Skeletal muscle satellite cell (primary cell): Measurements from ENCODE around the gene FOXP2.

ENCODE experiments used
- H3K27me3 ChIP-seq: 2 replicates; pipeline ENCODE4 v1.7.0; 2013; ENCODE audit warnings: low read length; ENCODE audit not compliant: control insufficient read depth, insufficient read depth
- H3K36me3 ChIP-seq: 2 replicates; pipeline ENCODE4 v1.7.0; 2013; ENCODE audit warnings: mild to moderate bottlenecking, control low read depth, low read length; ENCODE audit not compliant: insufficient read depth
- H3K4me1 ChIP-seq: 2 replicates; pipeline ENCODE4 v1.7.0; 2013; ENCODE audit warnings: low read length; ENCODE audit not compliant: control insufficient read depth, insufficient read depth
- H3K4me2 ChIP-seq: 2 replicates; pipeline ENCODE4 v1.7.0; 2013; ENCODE audit warnings: mild to moderate bottlenecking, low read length
- H3K4me3 ChIP-seq: 2 replicates; pipeline ENCODE4 v1.7.0; 2013; ENCODE audit warnings: low read length
- H3K9ac ChIP-seq: 2 replicates; pipeline ENCODE4 v1.7.0; 2013; ENCODE audit warnings: mild to moderate bottlenecking, low read depth, low read length, moderate library complexity
- H3K9me3 ChIP-seq: replicated peaks from 2 replicates; pipeline ENCODE4 v1.7.0; 2013; ENCODE audit warnings: mild to moderate bottlenecking, control low read depth, low read length

The FOXP2 gene

GRCh38 chr7:114660126-114660486, 245.5 kb downstream of the FOXP2 start:
- Histone ChIP-seq H3K4me2 (no peak overlapping the region), H3K4me1 (no peaks in the 10 kb centered on the region), H3K27me3 (no peaks in the 10 kb centered on the region), H3K9me3 (no peaks in the 10 kb centered on the region), H3K4me3 (no peak overlapping the region), H3K36me3 (no peaks in the 10 kb centered on the region), H3K9ac (no peak overlapping the region)

- H3K4me3 ChIP-seq, result no peak overlapping the region
- H3K27me3 ChIP-seq, result no peaks in the 10 kb centered on the region
- no peaks in the 10 kb centered on the region for H3K4me1 ChIP-seq
- H3K4me2 ChIP-seq, result no peak overlapping the region
- no peak overlapping the region for H3K9ac ChIP-seq
- no peaks in the 10 kb centered on the region for H3K36me3 ChIP-seq
- no peaks in the 10 kb centered on the region for H3K9me3 ChIP-seq
Measured at GRCh38 chr7:114660753-114661152, 246.1 kb downstream of the FOXP2 start.

DNA sequence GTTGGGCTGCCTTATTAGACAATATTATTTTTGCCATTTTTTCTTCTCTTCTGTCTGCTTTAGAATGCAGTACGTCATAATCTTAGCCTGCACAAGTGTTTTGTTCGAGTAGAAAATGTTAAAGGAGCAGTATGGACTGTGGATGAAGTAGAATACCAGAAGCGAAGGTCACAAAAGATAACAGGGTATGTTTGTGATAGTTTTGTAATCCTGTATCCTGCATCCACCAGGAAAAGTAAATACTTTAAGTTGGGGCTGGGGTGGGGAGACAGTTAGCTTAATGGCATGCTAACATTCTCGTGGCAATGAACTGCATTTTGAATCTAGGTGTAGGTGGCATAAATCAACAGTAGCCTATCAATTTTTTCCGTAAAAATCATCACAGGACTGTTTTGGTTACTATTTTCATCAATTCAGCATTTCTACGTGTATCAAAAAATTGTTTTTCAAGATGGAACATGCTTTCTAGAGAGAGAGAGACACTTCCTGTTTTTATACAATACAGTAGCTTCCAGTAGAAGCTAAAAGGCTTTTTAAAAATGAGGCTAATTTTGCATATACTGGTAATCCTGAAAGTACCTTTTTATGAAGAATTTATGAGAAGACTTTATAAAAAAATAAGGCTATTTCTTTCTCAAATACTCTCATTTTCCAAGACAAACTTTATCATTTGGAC, 247.5 kb downstream of the FOXP2 start:
- H3K27me3 ChIP-seq, result no peaks in the 10 kb centered on the region
- H3K36me3 ChIP-seq, result no peaks in the 10 kb centered on the region
- H3K4me1 ChIP-seq, result no peaks in the 10 kb centered on the region
- H3K9ac ChIP-seq, result no peak overlapping the region
- no peak overlapping the region for H3K4me3 ChIP-seq
- H3K9me3 ChIP-seq, result no peaks in the 10 kb centered on the region
- H3K4me2 ChIP-seq, result no peak overlapping the region

- no peak overlapping the region for H3K4me2 ChIP-seq
- H3K9ac ChIP-seq, result no peak overlapping the region
- no peaks in the 10 kb centered on the region for H3K4me1 ChIP-seq
- H3K4me3 ChIP-seq, result no peak overlapping the region
- H3K36me3 ChIP-seq, result no peaks in the 10 kb centered on the region
- no peaks in the 10 kb centered on the region for H3K9me3 ChIP-seq
- no peaks in the 10 kb centered on the region for H3K27me3 ChIP-seq
Measured at GRCh38 chr7:114663502-114663901, 248.9 kb downstream of the FOXP2 start.

- Histone ChIP-seq H3K9ac (no peak overlapping the region), H3K36me3 (no peaks in the 10 kb centered on the region), H3K9me3 (no peaks in the 10 kb centered on the region), H3K4me1 (no peaks in the 10 kb centered on the region), H3K4me3 (no peak overlapping the region), H3K4me2 (no peak overlapping the region), H3K27me3 (no peaks in the 10 kb centered on the region)
Measured at GRCh38 chr7:114670676-114671075, 256.1 kb downstream of the FOXP2 start.

- H3K9ac ChIP-seq, result no peak overlapping the region
- H3K36me3 ChIP-seq, result no peaks in the 10 kb centered on the region
Measured at GRCh38 chr7:114671563-114672123, 257.0 kb downstream of the FOXP2 start.

GRCh38 chr7:114678116-114678515, 263.5 kb downstream of the FOXP2 start:
- H3K4me1 ChIP-seq, result no peaks in the 10 kb centered on the region
- H3K9me3 ChIP-seq, result no peaks in the 10 kb centered on the region
- H3K4me2 ChIP-seq, result no peak overlapping the region
- H3K9ac ChIP-seq, result no peak overlapping the region
- no peaks in the 10 kb centered on the region for H3K36me3 ChIP-seq
- H3K4me3 ChIP-seq, result no peak overlapping the region
- H3K27me3 ChIP-seq, result no peaks in the 10 kb centered on the region

More at GRCh38 chr7:114671563-114672123, 257.0 kb downstream of the FOXP2 start:
- Histone ChIP-seq H3K4me1 (no peaks in the 10 kb centered on the region), H3K9me3 (no peaks in the 10 kb centered on the region), H3K4me3 (no peak overlapping the region), H3K27me3 (no peaks in the 10 kb centered on the region), H3K4me2 (no peak overlapping the region)

GRCh38 chr7:114687238-114687637, 272.6 kb downstream of the FOXP2 start:
- Histone ChIP-seq H3K27me3 (no peaks in the 10 kb centered on the region), H3K36me3 (no peaks in the 10 kb centered on the region), H3K9me3 (no peaks in the 10 kb centered on the region), H3K9ac (no peak overlapping the region), H3K4me1 (no peaks in the 10 kb centered on the region), H3K4me2 (no peak overlapping the region), H3K4me3 (no peak overlapping the region)

DNA sequence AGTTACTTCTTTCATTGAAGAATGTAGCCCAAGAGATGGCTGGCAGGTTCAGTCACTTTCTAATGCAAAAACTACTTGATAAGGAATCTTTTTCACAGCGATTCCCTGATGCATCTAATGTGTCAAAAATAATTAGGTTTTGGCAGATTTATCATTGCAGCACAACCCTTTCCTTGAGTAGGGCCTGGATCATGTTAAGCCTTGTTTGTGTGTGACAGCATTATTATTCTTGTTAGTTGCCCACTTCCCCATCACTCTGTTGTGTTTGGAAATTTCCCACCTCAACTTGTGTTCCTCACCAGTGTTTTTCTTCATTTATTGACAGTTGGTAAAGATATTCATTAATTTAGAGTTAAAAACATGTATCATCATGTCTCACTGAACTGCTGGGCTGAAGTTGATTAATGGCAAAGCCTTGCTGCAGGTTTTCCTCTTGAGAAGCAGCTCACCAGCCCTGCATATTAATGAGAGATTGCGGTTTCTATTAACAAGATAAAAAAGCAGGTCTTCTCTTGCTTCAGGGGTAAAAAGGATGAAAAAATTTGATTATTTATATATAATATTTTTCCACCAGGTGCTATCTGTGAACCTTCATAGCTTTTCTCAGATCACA, 273.9 kb downstream of the FOXP2 start:
- Histone ChIP-seq H3K4me1 (no peaks in the 10 kb centered on the region), H3K9me3 (no peaks in the 10 kb centered on the region), H3K4me3 (no peak overlapping the region), H3K9ac (no peak overlapping the region), H3K27me3 (no peaks in the 10 kb centered on the region), H3K4me2 (no peak overlapping the region), H3K36me3 (no peaks in the 10 kb centered on the region)

GRCh38 chr7:114689406-114689805, 274.8 kb downstream of the FOXP2 start:
- H3K4me3 ChIP-seq, result no peak overlapping the region
- no peaks in the 10 kb centered on the region for H3K27me3 ChIP-seq
- H3K9ac ChIP-seq, result no peak overlapping the region
- H3K4me1 ChIP-seq, result no peaks in the 10 kb centered on the region
- H3K4me2 ChIP-seq, result no peak overlapping the region
- no peaks in the 10 kb centered on the region for H3K9me3 ChIP-seq
- no peaks in the 10 kb centered on the region for H3K36me3 ChIP-seq

DNA sequence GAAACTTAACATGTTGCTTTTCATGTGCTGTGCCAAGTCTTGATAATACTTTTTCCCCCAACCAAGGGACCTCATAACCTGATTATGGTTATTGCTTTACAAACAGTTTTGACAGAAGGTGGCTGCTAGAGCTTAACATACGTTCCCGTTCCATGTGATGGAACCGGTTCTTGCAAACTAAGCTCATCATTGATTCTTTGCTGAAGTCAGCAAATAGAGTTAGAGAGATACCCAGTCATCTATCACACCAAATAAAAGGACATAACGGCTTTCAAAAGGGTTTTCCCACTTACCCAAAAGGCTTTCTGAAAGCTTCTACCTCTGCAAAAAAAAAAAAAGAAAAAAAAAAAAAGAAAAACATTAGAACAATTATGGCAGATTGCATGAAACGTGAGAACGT, 277.0 kb downstream of the FOXP2 start:
- Histone ChIP-seq H3K4me1 (no peaks in the 10 kb centered on the region), H3K9ac (no peak overlapping the region), H3K4me2 (no peak overlapping the region), H3K4me3 (no peak overlapping the region), H3K9me3 (no peaks in the 10 kb centered on the region), H3K36me3 (no peaks in the 10 kb centered on the region), H3K27me3 (no peaks in the 10 kb centered on the region)

GRCh38 chr7:114695182-114695581, 280.6 kb downstream of the FOXP2 start:
- no peaks in the 10 kb centered on the region for H3K4me1 ChIP-seq
- no peak overlapping the region for H3K4me2 ChIP-seq
- H3K36me3 ChIP-seq, result no peaks in the 10 kb centered on the region
- H3K4me3 ChIP-seq, result no peak overlapping the region
- H3K9ac ChIP-seq, result no peak overlapping the region
- H3K27me3 ChIP-seq, result no peaks in the 10 kb centered on the region
- H3K9me3 ChIP-seq, result no peaks in the 10 kb centered on the region
